ENCODE results near the gene COX7B2.

COX7B2 gene

GRCh38 chr4:46909078-46909477 lies at the start of gene COX7B2:
Gene COX7B2 (minus strand): TSS chr4:46909245. CDS start chr4:46735192, 174,053 bp downstream.
- DNase-seq, result no peak

- no peak for DNase-seq
Observed at GRCh38 chr4:46956451-46956850, 47.4 kb upstream of the COX7B2 start.

GRCh38 chr4:46955601-46956000 lies 46.6 kb upstream of the COX7B2 start:
- DNase-seq, result no peak

GRCh38 chr4:46954643-46955042 lies 45.6 kb upstream of the COX7B2 start:
- no peak for DNase-seq

DNA sequence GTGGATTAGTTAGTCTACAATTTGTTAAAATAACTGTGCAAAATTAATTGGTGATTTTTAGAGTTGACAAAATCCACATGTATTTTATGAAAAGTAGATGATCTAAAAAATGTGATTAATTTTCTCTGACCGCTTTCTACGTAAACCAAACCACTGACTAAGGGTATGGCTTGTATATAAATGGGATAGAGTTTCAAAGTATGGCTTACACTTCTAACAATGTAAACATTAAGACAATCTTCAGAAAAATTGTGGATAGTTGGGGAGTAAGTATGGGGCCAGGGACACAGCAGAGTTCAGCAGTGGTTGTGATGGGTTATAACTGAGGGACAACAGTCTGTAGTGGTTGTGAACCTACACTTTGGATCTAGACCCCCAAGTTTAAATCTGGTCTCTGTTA lies 44.5 kb upstream of the COX7B2 start:
- no peak for DNase-seq

DNA sequence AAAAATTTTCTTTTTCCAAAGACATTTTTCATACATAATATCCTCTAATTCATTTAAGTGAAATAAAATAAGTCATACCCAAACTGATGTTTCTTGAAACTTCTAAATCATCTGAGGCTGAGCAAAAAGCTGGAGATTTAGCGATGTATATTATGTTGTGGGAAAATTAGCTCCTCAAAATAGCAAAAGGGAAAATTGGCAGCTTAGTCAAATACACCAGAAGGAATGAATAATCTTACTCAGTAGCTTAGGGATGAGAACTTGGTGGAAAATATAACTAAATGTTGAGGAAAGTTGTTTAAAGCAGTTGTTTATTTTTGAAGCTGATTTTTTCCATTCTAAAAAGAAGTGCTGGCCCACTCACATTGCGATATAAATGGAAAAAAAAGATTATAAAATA lies 43.4 kb upstream of the COX7B2 start:
- DNase-seq, result no peak

- no peak for DNase-seq
Observed at GRCh38 chr4:46950826-46951225, 41.8 kb upstream of the COX7B2 start.

DNA sequence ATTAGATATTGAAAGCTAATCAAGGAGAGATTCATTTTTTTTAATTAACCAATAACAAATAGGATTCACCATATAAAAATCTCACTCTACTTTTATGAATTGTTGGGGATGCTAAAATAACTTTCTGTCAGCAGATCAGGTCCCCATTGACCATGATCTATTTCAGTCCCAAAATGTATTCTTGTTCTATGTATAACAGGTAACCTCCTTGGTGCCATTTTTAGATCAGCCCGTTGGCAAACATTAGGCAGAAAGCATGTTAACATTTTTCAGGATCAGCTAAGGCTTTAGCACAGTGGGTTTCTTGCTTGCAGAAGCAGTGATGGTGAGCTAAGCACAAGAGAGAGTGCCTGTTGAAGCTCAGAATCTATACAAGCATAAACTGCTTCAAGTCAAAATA lies 40.8 kb upstream of the COX7B2 start:
- DNase-seq, result no peak

- no peak for DNase-seq
Observed at GRCh38 chr4:46947541-46947940, 38.5 kb upstream of the COX7B2 start.

DNA sequence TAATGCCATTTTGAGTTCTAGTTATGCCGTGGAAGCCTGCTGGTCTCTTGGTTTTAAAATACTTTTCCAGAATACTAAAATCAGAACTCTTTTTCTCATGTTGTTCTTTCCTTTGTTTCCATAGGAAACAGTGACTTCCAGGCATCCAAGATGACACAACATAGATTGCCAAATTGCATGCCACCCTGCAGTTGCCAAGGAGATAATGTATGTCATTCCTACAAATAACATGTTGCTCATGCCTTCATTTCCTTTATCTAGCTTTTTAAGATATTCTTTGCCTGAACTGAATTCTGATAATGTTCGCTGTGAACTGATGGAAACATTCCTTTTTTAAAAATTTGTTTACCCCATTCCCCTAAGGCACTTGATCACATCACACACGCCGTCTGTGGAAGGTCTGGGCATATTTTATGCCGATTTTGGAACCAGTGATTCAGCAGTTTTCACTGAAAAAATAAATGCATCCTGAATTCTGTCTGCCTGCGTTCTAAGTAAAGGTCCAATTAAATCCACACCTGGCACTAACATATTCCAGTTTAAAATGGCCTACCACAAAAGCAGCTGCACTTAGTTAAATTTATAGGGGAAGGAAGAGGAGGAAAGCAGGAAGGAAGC lies 38.0 kb upstream of the COX7B2 start:
- DNase-seq, result no peak

- no peak for DNase-seq
Observed at GRCh38 chr4:46945062-46945461, 36.0 kb upstream of the COX7B2 start.

DNA sequence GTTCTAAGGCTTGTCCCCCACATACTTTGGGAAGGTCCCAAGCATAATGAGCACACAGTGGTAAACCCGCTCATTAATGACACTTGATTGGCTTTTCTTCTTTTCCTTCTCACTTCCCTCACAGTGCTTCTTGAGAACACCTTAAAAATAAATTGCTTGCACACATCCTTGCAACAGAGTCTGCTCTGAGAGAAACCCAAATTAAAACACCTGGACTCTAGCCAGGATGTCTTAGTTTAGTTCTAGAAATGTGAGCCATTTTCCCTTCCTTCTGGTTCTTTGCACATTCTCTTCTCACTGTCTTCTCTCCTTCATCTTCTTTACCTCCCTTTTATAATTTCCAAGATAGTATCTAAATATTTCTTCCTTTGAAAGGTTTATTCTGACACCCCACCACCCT lies 35.3 kb upstream of the COX7B2 start:
- no peak for DNase-seq

DNA sequence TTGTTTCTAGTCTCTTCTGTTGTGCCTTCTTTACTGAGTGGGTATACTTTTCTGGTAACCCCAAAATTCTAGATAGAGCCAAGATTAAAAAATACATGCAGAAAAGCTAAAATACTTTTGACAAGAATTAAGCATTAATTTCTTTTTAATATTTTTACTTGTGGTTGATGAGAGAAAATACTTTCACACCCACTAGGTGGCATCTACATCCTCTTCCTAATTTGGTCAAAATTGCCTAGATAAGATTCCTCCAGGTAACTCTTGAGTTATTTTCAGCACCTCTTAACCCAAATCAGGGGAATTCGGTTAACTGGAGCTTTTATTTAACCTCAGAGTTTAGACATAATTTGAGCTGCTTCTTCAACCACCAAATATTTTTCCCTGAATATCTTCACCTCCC lies 28.4 kb upstream of the COX7B2 start:
- no peak for DNase-seq

DNA sequence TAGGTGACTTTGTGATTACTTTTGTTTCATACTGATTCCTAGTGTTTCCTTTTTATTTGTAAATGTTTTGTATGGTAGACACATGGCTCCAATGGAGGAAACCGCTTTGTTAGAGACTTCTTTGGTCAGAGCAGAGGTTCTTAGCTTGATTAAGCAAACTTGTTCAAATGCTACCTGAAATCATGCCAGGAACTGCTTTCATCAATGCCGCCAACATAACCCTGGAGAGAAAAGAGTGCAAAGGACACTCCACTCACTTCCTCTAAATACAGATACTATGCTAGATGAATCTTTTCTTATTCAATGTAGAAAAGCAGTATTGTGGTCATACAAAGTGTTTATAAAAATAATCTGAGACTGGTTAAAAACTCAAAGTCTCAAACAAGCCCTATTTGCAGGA lies 25.7 kb upstream of the COX7B2 start:
- no peak for DNase-seq

DNA sequence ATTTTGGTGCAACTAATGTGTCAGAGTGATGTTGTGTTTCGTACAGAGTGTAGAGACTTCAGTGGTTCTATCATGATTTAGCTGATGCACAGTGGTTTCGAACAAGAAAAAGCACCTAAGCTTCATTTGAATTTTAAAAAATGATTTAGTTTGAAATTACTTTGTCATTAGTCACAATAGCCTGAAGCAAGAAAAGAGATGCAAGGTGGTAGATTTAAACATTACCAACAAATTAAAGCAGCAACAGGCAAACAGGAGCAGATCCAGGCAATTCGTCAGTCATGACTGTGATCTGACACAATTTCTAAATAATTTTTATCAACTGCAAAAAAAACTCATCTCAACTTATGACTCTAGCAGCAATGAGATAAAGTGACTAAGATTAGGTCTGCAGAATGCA lies 24.6 kb upstream of the COX7B2 start:
- no peak for DNase-seq

DNA sequence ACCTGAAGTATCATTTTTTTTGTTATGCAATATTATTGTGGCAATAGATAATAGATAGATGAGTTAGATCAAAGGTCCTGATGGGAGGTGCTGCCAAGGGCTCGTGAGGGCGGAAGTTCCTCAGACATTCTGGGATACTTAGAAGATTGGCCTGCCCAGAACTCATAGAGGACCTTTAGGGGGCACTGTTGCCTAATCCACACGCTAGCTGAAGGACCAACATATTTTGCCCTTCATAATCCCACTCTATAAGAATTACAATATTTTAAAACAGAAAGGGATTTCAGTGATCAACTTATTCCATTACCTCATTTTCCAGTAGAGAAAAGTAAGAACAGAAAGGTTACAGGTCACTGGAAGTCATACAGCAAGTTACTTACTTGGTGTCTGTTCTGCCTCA lies 22.9 kb upstream of the COX7B2 start:
- DNase-seq, result no peak

- no peak for DNase-seq
Observed at GRCh38 chr4:46930891-46931290, 21.8 kb upstream of the COX7B2 start.

DNA sequence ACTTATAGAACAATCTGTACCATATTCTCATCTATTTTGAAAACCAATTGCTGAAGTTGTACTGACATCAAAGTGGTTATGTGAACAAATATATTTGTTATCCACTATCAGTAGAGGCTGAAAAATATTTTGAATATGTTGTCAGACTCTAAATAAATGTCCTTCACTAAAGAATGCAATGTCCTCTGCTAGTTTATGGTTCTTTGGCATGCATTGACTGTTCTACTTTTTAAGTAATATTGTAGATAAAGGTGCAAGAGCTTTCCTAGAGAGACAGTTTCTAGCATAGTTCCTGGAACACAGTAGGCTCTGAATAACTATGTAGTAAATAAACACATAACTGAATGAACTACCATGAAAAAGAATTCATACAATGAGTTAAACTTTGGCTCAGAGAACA lies 18.2 kb upstream of the COX7B2 start:
- DNase-seq, result no peak

DNA sequence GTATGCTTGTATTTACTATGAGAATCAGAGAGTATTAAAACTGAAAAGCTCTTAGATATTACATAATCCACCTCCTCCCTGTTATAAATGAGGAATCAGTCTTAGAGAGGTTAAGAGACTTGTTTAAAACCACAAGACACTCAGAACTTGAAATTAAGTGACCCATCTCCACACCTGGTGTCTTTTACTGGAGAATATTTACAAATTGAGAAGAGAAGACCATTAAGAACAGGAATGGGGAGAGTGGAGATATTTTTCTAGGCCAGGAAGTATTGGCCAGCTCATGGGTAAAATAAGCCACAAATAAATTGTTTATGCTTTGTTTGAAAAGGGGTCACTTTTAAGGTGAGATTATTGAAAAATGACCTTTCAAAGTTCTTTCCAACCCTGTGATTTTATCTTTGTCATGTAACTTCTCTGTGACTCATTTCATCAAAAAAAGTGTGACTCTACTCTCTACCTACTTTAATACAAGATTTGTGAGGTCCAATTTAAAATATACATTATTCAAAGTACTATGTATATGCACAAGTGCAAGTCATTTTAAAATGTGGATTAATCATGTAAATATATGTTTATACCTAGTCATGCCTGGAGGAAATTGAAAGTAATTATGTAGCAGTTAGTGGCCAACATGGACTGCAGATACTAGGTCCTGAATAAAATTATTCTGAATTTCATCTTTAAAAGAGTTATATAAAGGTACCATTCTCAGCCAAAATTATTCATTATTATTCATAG lies 15.9 kb upstream of the COX7B2 start:
- DNase-seq, result no peak

GRCh38 chr4:46922205-46922604 lies 13.2 kb upstream of the COX7B2 start:
- no peak for DNase-seq

GRCh38 chr4:46908148-46908547 lies 897 bp downstream of the COX7B2 start:
- DNase-seq, result no peak

- no peak for DNase-seq
Observed at GRCh38 chr4:46900082-46900481, 9.0 kb downstream of the COX7B2 start.

DNA sequence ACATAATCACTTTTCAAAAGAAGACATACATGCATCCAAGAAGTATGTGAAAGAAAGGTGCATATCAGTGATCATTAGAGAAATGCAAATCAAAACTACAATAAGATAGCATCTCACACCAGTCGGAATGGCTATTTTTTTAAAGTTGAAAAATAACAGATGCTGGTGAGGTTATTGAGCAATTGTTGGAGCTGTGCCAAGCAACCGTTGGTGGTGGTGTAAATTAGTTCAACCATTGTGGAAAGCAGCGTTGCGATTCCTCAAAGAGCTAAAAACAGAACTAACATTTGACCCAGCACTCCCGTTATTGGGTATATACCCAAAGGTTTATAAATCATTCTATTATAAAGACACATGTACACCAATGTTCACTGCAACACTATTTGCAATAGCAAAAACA lies 14.2 kb downstream of the COX7B2 start:
- DNase-seq, result no peak

DNA sequence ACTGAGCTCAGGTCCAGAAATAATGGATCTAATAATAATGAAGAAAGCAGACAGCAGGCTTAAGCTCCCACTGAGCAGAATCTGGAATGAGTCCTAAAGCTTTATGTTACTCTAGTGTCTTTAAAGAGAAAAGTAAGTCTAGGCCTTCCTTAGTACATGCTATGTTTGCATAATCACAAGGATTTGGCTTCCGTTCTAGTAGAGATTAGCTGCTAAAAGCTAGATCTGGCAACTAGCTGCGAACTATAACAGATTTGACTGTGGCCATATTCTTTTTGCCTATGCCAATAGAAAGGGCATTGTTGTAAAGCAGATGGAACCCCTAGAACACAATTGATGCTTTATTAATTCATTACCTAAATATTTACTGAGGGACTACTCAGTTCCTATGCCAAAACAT lies 19.0 kb downstream of the COX7B2 start:
- DNase-seq, result no peak

DNA sequence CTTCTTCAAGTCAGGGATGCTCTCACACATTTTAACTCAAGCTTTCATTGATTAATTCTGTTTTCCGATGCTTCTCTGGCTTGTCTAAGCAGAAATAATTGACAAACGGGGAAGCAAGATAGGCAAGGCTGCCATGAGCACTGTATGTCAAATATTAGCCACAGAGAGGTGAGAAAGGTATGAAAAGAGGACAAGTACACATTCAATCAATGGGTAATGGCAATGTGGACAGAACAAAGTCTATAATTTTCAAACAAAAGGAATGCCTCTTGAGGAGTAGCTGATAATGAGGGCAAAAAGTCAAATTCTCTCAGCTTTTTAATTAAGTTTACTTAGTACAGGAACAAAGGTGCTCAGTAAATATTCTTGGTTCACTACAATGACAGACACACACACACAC lies 19.6 kb downstream of the COX7B2 start:
- no peak for DNase-seq

Data from DMS79 (cell line).